Activated CD8-positive, alpha-beta T cell treated with anti-CD3 and anti-CD28 coated beads for 36 hours (primary cell): Measurements from ENCODE around the gene FSD1L. TPM values are rescaled to one million over a fixed set of nuclear protein-coding genes. Genes with fewer than 3 reads are reported as not detected.
A peak's percentile ranks its signal among the peaks of the same experiment; 100 is the strongest.
"Not testable (repeated sequence)": the region's sequence is repeated elsewhere in the genome, so short reads cannot be mapped to it uniquely, and the experiment has no call there.

Experiments used
- ATAC-seq: fragments of 200-7000 bp; cut with Tn5 transposase; one replicate; pipeline ENCODE4 v1.10.0; 2021; ENCODE audit warnings: mild to moderate bottlenecking, moderate library complexity
- CTCF ChIA-PET: fragments of 350-600 bp; sonication (Branson Sonifier 250); formaldehyde crosslinking; loops from one replicate; lab custom pipeline; 2021; ENCODE audit warnings: antibody characterized with exemption; lab: Charles Lee
- POLR2A ChIA-PET: fragments of 350-600 bp; sonication (Branson Sonifier 250); formaldehyde crosslinking; loops from one replicate; lab custom pipeline; 2021; ENCODE audit warnings: antibody characterized with exemption; lab: Charles Lee
- DNase-seq: peaks from one replicate; pipeline ENCODE4 v3.0.0-alpha.2; 2020
- H3K27ac Mint-ChIP-seq: one replicate; pipeline ENCODE4 v1.8.0; 2021; ENCODE audit warnings: mild to moderate bottlenecking, mixed read lengths
- H3K27me3 Mint-ChIP-seq: one replicate; pipeline ENCODE4 v1.8.0; 2021; ENCODE audit warnings: mixed read lengths
- H3K36me3 Mint-ChIP-seq: one replicate; pipeline ENCODE4 v1.8.0; 2021; ENCODE audit warnings: low read depth, mixed read lengths
- H3K4me1 Mint-ChIP-seq: one replicate; pipeline ENCODE4 v1.8.0; 2021; ENCODE audit warnings: low read depth, mixed read lengths
- H3K4me3 Mint-ChIP-seq: one replicate; pipeline ENCODE4 v1.8.0; 2021; ENCODE audit warnings: mild to moderate bottlenecking, moderate library complexity, mixed read lengths
- H3K9me3 Mint-ChIP-seq: one replicate; pipeline ENCODE4 v1.8.0; 2021; ENCODE audit warnings: mixed read lengths
- intact Hi-C: fragments of 100-400 bp; cut with micrococcal nuclease; formaldehyde crosslinking; loops from one replicate; pipeline ENCODE4 v1.10.0; 2022
- total RNA-seq, 2 experiments: library from RNA; stranded (reverse); gene quantifications; one replicate each; pipeline ENCODE4 v1.2.3, GENCODE V29; 2021
- TF ChIP-seq, protein P1 (sequence below): fragments of 200-600 bp; IDR thresholded peaks from one replicate; pipeline ENCODE4 v1.8.0; 2022; ENCODE audit warnings: antibody characterized with exemption, mild to moderate bottlenecking

FSD1L gene
- total RNA-seq, 2 experiments from 2014 or later = 1.3 TPM

DNA sequence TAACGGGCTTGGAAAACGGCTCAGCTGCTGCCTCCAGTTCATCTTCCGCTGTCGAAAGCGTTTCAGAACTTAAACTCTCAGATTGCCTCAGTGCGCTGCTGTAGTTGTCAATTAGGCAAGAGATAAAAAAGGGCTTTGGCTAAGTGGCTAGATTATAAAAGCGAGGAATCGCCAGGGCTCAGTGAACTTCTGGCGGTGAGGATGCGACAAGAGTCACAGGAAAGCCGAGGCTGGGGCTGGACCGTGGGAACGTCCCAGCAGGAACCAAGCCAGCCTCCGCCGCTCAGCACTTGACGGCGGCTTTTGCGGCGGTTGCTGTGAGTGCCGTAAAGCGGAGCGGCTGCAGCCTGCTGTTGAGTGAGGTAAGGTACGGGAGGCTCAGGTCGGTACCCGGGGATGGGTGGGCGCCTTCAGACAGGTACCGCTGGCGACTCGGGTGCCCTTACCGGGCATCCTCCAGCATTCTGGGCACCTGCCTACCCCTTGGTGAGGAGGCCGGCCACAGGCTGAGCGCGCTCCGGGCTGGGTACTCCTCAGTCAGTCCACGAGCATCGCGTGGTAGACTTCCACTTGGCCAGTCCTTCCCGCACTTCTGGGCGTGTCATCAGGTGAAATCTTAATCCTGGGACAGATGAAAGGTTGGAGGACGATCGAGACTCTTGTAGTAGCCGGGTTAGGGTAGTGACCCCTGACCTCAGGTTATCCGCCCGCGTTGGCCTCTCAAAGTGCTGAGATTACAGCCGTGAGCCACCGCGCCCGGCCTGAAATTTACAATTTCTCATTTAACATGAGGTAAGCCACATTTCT is 110.2 kb downstream of the FSD1L start, which contains the start of gene FKTN:
TSS of gene FKTN (plus strand) at position 328 of the 807 bp plus-strand sequence. CDS start 16,902 bp downstream, outside the sequence.
- intact Hi-C loops = loop anchor here (10.0 kb wide), 1 partner anchor 113 kb away; the partner anchor contains the start of gene FSD1L
- CTCF ChIA-PET = no interaction called here

DNA sequence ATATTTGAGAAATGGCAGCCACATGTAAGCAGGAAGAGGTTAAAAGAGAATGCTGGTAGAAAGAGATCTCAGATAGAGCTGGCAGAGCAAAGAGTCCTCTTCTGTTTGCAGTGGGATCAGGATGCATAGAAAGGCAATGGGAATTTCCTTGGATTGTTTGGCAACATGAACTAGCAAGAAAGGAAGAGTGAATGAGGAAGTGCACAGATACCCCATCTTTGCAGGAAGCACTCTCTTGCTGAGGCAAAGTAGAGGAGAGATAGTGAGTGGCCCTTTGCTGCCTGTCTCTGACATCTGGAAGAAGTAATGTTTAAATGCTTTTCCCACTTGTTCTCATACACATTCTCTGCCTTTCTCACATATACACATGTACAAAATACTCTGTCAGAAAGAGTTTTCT is 124.6 kb downstream of the FSD1L start:
- Mint-ChIP-seq H3K27ac (no peak overlapping the region), H3K9me3 (peaks cover 15% of the 10 kb centered on the region), H3K36me3 (peaks cover 40% of the 10 kb centered on the region), H3K4me1 (no peaks in the 10 kb centered on the region), H3K4me3 (no peak overlapping the region), H3K27me3 (no peaks in the 10 kb centered on the region)
- DNase-seq (no peak), ATAC-seq (no peak)
- ChIA-PET POLR2A (no interaction called here), CTCF (no interaction called here)
- TF ChIP-seq, protein P1, sequence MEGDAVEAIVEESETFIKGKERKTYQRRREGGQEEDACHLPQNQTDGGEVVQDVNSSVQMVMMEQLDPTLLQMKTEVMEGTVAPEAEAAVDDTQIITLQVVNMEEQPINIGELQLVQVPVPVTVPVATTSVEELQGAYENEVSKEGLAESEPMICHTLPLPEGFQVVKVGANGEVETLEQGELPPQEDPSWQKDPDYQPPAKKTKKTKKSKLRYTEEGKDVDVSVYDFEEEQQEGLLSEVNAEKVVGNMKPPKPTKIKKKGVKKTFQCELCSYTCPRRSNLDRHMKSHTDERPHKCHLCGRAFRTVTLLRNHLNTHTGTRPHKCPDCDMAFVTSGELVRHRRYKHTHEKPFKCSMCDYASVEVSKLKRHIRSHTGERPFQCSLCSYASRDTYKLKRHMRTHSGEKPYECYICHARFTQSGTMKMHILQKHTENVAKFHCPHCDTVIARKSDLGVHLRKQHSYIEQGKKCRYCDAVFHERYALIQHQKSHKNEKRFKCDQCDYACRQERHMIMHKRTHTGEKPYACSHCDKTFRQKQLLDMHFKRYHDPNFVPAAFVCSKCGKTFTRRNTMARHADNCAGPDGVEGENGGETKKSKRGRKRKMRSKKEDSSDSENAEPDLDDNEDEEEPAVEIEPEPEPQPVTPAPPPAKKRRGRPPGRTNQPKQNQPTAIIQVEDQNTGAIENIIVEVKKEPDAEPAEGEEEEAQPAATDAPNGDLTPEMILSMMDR = no peak
- intact Hi-C loops = no loop called here

More for the DNA sequence above, 110.2 kb downstream of the FSD1L start, which contains the start of gene FKTN:
- Mint-ChIP-seq H3K4me3 (peak within 1 kb of the TSS; percentile 94), H3K27ac (peak within 1 kb of the TSS; percentile 84), H3K4me1 (peaks cover 16% of the 10 kb centered on the region), H3K9me3 (peaks cover 12% of the 10 kb centered on the region), H3K36me3 (peaks cover 23% of the 10 kb centered on the region), H3K27me3 (no peaks in the 10 kb centered on the region)
- ATAC-seq (peak; percentile 98), DNase-seq (peak; percentile 90)
- POLR2A ChIA-PET = no interaction called here
- TF ChIP-seq, protein P1 = no peak

DNA sequence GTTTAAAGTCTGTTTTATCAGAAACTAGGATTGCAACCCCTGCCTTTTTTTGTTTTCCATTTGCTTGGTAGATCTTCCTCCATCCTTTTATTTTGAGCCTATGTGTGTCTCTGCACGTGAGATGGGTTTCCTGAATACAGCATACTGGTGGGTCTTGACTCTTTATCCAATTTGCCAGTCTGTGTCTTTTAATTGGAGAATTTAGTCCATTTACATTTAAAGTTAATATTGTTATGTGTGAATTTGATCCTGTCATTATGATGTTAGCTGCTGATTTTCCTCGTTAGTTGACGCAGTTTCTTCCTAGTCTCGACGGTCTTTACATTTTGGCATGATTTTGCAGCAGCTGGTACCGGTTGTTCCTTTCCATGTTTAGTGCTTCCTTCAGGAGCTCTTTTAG is 132.1 kb downstream of the FSD1L start:
- intact Hi-C loops, H3K4me3 Mint-ChIP-seq, H3K9me3 Mint-ChIP-seq, DNase-seq, H3K27ac Mint-ChIP-seq, POLR2A ChIA-PET, H3K4me1 Mint-ChIP-seq, H3K27me3 Mint-ChIP-seq, CTCF ChIA-PET, ATAC-seq: not testable (repeated sequence)
- H3K36me3 Mint-ChIP-seq = peaks cover 26% of the 10 kb centered on the region

DNA sequence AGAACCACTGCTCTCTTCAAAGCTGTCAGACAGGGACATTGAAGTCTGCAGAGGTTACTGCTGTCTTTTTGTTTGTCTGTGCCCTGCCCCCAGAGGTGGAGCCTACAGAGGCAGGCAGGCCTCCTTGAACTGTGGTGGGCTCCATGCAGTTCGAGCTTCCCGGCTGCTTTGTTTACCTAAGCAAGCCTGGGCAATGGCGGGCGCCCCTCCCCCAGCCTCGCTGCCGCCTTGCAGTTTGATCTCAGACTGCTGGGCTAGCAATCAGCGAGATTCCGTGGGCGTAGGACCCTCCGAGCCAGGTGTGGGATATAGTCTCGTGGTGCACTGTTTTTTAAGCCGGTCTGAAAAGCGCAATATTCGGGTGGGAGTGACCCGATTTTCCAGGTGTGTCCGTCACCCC is 133.7 kb downstream of the FSD1L start:
- H3K4me1 Mint-ChIP-seq, ATAC-seq, H3K9me3 Mint-ChIP-seq, H3K27ac Mint-ChIP-seq, intact Hi-C loops, H3K4me3 Mint-ChIP-seq, CTCF ChIA-PET, DNase-seq, POLR2A ChIA-PET, H3K27me3 Mint-ChIP-seq: not testable (repeated sequence)
- peaks cover 15% of the 10 kb centered on the region for H3K36me3 Mint-ChIP-seq

DNA sequence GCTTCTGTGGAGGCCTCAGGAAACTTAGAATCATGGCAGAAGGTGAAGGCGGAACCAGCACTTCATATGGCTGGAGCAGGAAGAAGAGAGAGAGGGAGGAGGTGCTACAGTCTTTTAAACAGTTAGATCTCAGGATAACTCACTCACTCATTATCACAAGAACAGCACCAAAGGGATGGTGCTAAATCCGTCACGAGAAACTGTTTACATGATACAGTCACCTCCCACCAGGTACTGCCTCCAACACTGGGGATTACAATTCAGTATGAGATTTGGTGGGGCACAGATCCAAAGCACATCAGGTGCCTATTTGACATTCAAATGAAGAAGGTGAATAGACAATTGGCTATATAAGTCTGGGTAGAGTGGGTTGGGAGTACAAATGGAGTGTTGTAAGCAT is 145.3 kb downstream of the FSD1L start:
- intact Hi-C loops = no loop called here
- H3K36me3 Mint-ChIP-seq = peaks cover 29% of the 10 kb centered on the region
- TF ChIP-seq, protein P1 = no peak
- CTCF ChIA-PET = no interaction called here
- H3K4me1 Mint-ChIP-seq = no peaks in the 10 kb centered on the region
- H3K9me3 Mint-ChIP-seq = peaks cover 15% of the 10 kb centered on the region
- no peak overlapping the region for H3K27ac Mint-ChIP-seq
- POLR2A ChIA-PET = no interaction called here
- ATAC-seq = no peak
- no peak for DNase-seq
- no peaks in the 10 kb centered on the region for H3K27me3 Mint-ChIP-seq
- H3K4me3 Mint-ChIP-seq = no peak overlapping the region

Other genes starting within 250 kb of the FSD1L start
- gene SLC44A1, start 203.4 kb upstream of the FSD1L start, total RNA-seq = 1 to 10 TPM; 7.2 to 8.3 TPM
- 10 to 100 TPM; 13.9 to 14.3 TPM for gene FKTN, start 110.1 kb downstream of the FSD1L start, total RNA-seq
- not detected for gene TAL2, start 214.4 kb downstream of the FSD1L start, total RNA-seq
- 10 to 100 TPM in 1 of 2 experiments, 1 to 10 TPM in 1; 8.2 to 11.3 TPM for gene TMEM38B, start 246.5 kb downstream of the FSD1L start, total RNA-seq